ENCODE data around the gene ATP5IF1. TPM values are rescaled to one million over a fixed set of nuclear protein-coding genes. Genes with fewer than 3 reads are reported as not detected.

The ATP5IF1 gene
- total and polyA plus RNA-seq, 2 of the 13 experiments (the other 11 are each of a cell fraction or from before 2014, with no cell fraction given) = 97.7 to 131 TPM

DNA sequence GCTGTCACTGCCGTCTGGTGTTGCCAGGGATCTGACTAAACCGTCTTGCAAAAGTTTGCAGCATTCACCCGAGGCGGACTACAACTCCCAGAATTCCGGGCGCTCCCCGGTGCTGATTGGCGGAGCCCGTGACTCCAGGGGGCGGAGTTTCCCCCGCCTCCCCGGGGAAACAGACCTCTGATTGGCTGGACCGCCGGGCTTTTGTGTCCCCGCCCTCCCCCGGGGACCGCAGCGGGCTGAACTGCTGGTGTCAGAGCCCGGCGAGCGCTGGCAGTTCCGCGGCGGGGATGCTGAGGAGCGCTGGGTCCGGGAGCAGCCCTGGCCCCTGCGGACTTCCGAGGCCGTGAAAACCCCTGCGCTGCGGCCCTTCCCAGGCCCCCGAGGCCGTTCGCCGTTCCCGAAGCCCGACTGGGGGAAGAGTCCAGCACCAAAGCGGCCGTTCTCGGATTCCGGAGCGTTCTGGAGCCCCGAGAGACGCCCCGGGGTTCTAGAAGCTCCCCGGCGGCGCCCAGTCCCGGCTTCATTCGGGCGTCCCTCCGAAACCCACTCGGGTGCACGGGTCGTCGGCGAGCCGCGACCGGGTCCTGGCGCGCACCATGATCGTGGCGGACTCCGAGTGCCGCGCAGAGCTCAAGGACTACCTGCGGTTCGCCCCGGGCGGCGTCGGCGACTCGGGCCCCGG lies 23.5 kb downstream of the ATP5IF1 start, which contains the start of gene SESN2 (continued):
- TF ChIP-seq, protein P1, sequence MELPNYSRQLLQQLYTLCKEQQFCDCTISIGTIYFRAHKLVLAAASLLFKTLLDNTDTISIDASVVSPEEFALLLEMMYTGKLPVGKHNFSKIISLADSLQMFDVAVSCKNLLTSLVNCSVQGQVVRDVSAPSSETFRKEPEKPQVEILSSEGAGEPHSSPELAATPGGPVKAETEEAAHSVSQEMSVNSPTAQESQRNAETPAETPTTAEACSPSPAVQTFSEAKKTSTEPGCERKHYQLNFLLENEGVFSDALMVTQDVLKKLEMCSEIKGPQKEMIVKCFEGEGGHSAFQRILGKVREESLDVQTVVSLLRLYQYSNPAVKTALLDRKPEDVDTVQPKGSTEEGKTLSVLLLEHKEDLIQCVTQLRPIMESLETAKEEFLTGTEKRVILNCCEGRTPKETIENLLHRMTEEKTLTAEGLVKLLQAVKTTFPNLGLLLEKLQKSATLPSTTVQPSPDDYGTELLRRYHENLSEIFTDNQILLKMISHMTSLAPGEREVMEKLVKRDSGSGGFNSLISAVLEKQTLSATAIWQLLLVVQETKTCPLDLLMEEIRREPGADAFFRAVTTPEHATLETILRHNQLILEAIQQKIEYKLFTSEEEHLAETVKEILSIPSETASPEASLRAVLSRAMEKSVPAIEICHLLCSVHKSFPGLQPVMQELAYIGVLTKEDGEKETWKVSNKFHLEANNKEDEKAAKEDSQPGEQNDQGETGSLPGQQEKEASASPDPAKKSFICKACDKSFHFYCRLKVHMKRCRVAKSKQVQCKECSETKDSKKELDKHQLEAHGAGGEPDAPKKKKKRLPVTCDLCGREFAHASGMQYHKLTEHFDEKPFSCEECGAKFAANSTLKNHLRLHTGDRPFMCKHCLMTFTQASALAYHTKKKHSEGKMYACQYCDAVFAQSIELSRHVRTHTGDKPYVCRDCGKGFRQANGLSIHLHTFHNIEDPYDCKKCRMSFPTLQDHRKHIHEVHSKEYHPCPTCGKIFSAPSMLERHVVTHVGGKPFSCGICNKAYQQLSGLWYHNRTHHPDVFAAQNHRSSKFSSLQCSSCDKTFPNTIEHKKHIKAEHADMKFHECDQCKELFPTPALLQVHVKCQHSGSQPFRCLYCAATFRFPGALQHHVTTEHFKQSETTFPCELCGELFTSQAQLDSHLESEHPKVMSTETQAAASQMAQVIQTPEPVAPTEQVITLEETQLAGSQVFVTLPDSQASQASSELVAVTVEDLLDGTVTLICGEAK (IDR thresholded peaks at IDR 0.05) = no peak
- TF ChIP-seq, protein P1 (CRISPR knock-in tag; IDR thresholded peaks at IDR 0.05) = no peak
- TF ChIP-seq THAP11 (CRISPR knock-in tag; IDR thresholded peaks at IDR 0.05) (peak; percentile 98), MEIS1 (CRISPR knock-in tag; IDR thresholded peaks at IDR 0.05; ENCODE audit: borderline replicate concordance) (no peak; the same call in 1 of the 2 replicates), SOX6 (IDR thresholded peaks at IDR 0.05) (no peak), SOX6 (CRISPR knock-in tag; IDR thresholded peaks at IDR 0.05) (peak; percentile 43; the same call in 1 of the 2 replicates), BORCS8-MEF2B (CRISPR knock-in tag; IDR thresholded peaks at IDR 0.05) (no peak), SP5 (CRISPR knock-in tag; IDR thresholded peaks at IDR 0.05; ENCODE audit: borderline replicate concordance, low read depth) (no peak)
- TF ChIP-seq, protein P2, sequence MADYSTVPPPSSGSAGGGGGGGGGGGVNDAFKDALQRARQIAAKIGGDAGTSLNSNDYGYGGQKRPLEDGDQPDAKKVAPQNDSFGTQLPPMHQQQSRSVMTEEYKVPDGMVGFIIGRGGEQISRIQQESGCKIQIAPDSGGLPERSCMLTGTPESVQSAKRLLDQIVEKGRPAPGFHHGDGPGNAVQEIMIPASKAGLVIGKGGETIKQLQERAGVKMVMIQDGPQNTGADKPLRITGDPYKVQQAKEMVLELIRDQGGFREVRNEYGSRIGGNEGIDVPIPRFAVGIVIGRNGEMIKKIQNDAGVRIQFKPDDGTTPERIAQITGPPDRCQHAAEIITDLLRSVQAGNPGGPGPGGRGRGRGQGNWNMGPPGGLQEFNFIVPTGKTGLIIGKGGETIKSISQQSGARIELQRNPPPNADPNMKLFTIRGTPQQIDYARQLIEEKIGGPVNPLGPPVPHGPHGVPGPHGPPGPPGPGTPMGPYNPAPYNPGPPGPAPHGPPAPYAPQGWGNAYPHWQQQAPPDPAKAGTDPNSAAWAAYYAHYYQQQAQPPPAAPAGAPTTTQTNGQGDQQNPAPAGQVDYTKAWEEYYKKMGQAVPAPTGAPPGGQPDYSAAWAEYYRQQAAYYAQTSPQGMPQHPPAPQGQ (CRISPR knock-in tag; IDR thresholded peaks at IDR 0.05; ENCODE audit: borderline replicate concordance) = no peak
- TF ChIP-seq, protein P3, sequence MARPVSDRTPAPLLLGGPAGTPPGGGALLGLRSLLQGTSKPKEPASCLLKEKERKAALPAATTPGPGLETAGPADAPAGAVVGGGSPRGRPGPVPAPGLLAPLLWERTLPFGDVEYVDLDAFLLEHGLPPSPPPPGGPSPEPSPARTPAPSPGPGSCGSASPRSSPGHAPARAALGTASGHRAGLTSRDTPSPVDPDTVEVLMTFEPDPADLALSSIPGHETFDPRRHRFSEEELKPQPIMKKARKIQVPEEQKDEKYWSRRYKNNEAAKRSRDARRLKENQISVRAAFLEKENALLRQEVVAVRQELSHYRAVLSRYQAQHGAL (CRISPR knock-in tag; IDR thresholded peaks at IDR 0.05; ENCODE audit: not compliant biosample characterization) = no peak
- TF ChIP-seq, protein P4, sequence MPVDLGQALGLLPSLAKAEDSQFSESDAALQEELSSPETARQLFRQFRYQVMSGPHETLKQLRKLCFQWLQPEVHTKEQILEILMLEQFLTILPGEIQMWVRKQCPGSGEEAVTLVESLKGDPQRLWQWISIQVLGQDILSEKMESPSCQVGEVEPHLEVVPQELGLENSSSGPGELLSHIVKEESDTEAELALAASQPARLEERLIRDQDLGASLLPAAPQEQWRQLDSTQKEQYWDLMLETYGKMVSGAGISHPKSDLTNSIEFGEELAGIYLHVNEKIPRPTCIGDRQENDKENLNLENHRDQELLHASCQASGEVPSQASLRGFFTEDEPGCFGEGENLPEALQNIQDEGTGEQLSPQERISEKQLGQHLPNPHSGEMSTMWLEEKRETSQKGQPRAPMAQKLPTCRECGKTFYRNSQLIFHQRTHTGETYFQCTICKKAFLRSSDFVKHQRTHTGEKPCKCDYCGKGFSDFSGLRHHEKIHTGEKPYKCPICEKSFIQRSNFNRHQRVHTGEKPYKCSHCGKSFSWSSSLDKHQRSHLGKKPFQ (CRISPR knock-in tag; IDR thresholded peaks at IDR 0.05; ENCODE audit: insufficient replicate concordance) = peak; percentile 89

Measured in HepG2 (cell line).